ENCODE data around the gene KCMF1. TPM values are rescaled to one million over a fixed set of nuclear protein-coding genes. Genes with fewer than 3 reads are reported as not detected.

Gene KCMF1
- total RNA-seq, 1 donor from 2014 or later: 62.1 TPM

GRCh38 chr2:84989927-84990326, 19.0 kb downstream of the KCMF1 start:
- Mint-ChIP-seq H3K4me1 (ENCODE audit: low read depth) (peaks cover 13% of the 10 kb centered on the region), H3K27me3 (no peaks in the 10 kb centered on the region), H3K36me3 (ENCODE audit: insufficient read depth) (peaks cover 3% of the 10 kb centered on the region), H3K27ac (no peak overlapping the region), H3K9me3 (ENCODE audit: low read depth) (no peaks in the 10 kb centered on the region), H3K4me3 (ENCODE audit: low read depth) (no peak overlapping the region)
- TF ChIP-seq, protein P1, sequence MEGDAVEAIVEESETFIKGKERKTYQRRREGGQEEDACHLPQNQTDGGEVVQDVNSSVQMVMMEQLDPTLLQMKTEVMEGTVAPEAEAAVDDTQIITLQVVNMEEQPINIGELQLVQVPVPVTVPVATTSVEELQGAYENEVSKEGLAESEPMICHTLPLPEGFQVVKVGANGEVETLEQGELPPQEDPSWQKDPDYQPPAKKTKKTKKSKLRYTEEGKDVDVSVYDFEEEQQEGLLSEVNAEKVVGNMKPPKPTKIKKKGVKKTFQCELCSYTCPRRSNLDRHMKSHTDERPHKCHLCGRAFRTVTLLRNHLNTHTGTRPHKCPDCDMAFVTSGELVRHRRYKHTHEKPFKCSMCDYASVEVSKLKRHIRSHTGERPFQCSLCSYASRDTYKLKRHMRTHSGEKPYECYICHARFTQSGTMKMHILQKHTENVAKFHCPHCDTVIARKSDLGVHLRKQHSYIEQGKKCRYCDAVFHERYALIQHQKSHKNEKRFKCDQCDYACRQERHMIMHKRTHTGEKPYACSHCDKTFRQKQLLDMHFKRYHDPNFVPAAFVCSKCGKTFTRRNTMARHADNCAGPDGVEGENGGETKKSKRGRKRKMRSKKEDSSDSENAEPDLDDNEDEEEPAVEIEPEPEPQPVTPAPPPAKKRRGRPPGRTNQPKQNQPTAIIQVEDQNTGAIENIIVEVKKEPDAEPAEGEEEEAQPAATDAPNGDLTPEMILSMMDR (IDR thresholded peaks at IDR 0.05; ENCODE audit: unreplicated experiment): no peak
- DNase-seq (ENCODE audit: low spot score, unreplicated experiment): no peak

DNA sequence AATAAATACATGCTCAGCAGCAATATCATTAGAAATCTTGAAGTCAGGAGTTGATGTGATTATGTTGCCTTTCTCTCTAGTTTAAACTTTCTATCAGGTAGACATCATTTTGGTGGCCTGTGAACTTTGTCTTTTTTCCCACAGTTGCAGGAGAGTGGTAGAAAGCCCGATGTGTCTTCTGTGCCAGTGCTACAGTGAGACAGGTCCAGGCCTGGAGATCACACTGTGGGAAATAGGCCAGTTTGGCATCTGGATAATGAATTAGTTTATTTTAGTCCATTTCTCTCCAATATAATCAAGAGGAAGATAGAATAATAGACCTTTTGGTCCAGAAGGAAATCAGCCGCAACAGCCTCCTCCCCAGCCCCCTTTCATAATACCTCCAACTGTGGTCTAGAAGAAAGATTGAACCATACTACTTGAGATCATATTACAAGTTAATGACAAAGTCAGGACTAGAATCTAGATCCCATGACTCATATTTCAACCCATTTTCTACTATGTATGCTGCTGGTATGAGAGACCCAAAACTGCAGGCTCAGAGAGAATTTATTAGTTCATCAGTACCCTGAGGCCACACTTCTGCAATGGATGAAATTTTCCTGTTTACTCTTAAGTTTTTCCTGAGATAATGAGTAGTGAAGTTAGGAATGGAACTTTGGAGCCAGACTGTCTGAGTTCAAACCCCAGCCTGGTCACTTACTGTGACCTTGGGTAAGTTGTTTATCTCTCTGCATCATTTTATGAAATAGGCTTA, 20.6 kb downstream of the KCMF1 start:
- Mint-ChIP-seq H3K27ac (no peak overlapping the region), H3K4me1 (ENCODE audit: low read depth) (peaks cover 9% of the 10 kb centered on the region), H3K4me3 (ENCODE audit: low read depth) (no peak overlapping the region), H3K9me3 (ENCODE audit: low read depth) (no peaks in the 10 kb centered on the region), H3K27me3 (no peaks in the 10 kb centered on the region), H3K36me3 (ENCODE audit: insufficient read depth) (peaks cover 3% of the 10 kb centered on the region)
- TF ChIP-seq, protein P1 (IDR thresholded peaks at IDR 0.05; ENCODE audit: unreplicated experiment): no peak
- no peak for DNase-seq (ENCODE audit: low spot score, unreplicated experiment)

- no peak overlapping the region for H3K27ac Mint-ChIP-seq
- TF ChIP-seq, protein P1 (IDR thresholded peaks at IDR 0.05; ENCODE audit: unreplicated experiment): no peak
- DNase-seq (ENCODE audit: low spot score, unreplicated experiment): no peak
- no peaks in the 10 kb centered on the region for H3K27me3 Mint-ChIP-seq
- H3K36me3 Mint-ChIP-seq (ENCODE audit: insufficient read depth): peaks cover 3% of the 10 kb centered on the region
- H3K4me1 Mint-ChIP-seq (ENCODE audit: low read depth): no peaks in the 10 kb centered on the region
- H3K9me3 Mint-ChIP-seq (ENCODE audit: low read depth): no peaks in the 10 kb centered on the region
- no peak overlapping the region for H3K4me3 Mint-ChIP-seq (ENCODE audit: low read depth)
Measured at GRCh38 chr2:84995826-84996225, 24.9 kb downstream of the KCMF1 start.

- TF ChIP-seq, protein P1 (IDR thresholded peaks at IDR 0.05; ENCODE audit: unreplicated experiment): no peak
- Mint-ChIP-seq H3K9me3 (ENCODE audit: low read depth) (no peaks in the 10 kb centered on the region), H3K27ac (no peak overlapping the region), H3K4me3 (ENCODE audit: low read depth) (no peak overlapping the region), H3K4me1 (ENCODE audit: low read depth) (no peaks in the 10 kb centered on the region), H3K27me3 (no peaks in the 10 kb centered on the region), H3K36me3 (ENCODE audit: insufficient read depth) (peaks cover 3% of the 10 kb centered on the region)
- DNase-seq (ENCODE audit: low spot score, unreplicated experiment): no peak
Measured at GRCh38 chr2:84996909-84997308, 25.9 kb downstream of the KCMF1 start.

DNA sequence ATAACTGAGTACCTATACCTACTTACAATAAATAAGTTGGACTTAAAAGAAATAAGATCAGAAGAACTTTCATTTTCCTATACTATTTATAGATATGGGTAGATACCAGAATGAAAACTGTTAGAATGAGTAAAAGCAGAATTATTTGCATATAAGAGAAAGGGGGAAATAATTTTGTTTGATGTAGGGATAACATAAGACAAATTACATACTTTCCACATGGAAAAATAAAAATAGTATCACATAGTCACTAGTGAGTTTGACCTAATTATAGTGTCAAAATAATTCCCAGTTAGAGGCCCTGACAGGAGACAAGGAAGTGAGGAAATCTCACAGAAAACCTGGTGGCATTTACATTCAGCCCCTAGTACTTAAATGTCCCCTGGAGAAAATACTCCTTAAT, 28.6 kb downstream of the KCMF1 start:
- Mint-ChIP-seq H3K4me1 (ENCODE audit: low read depth) (no peaks in the 10 kb centered on the region), H3K27me3 (no peaks in the 10 kb centered on the region), H3K4me3 (ENCODE audit: low read depth) (no peak overlapping the region), H3K36me3 (ENCODE audit: insufficient read depth) (peaks cover 7% of the 10 kb centered on the region), H3K9me3 (ENCODE audit: low read depth) (no peaks in the 10 kb centered on the region), H3K27ac (peak overlapping the region; percentile 84)
- DNase-seq (ENCODE audit: low spot score, unreplicated experiment): no peak
- TF ChIP-seq, protein P1 (IDR thresholded peaks at IDR 0.05; ENCODE audit: unreplicated experiment): no peak
